Calu3 (cell line): ENCODE data around the gene GAA. TPM values are rescaled to one million over a fixed set of nuclear protein-coding genes. Genes with fewer than 3 reads are reported as not detected.

Experiments
- BruUV-seq: library from RNA; stranded (reverse); fragments of 400-500 nt; replicated peaks from 2 replicates; lab custom pipeline; 2021; lab: Mats Ljungman, UMichigan
- CTCF ChIA-PET: fragments of 300-600 bp; sonication (Branson Sonifier 250); formaldehyde crosslinking; loops from one replicate; lab custom pipeline; 2022; ENCODE audit warnings: antibody characterized with exemption; lab: Charles Lee
- DNase-seq: peaks from one replicate; pipeline ENCODE4 v3.0.0; 2022
- H3K27ac Mint-ChIP-seq: one replicate; pipeline ENCODE4 v1.8.0; 2022; ENCODE audit warnings: mixed read lengths; ENCODE audit not compliant: unreplicated experiment
- H3K27me3 Mint-ChIP-seq: one replicate; pipeline ENCODE4 v1.8.0; 2022; ENCODE audit warnings: mixed read lengths; ENCODE audit not compliant: unreplicated experiment
- H3K36me3 Mint-ChIP-seq: one replicate; pipeline ENCODE4 v1.8.0; 2022; ENCODE audit warnings: mild to moderate bottlenecking, moderate library complexity, mixed read lengths; ENCODE audit not compliant: insufficient read depth, unreplicated experiment
- H3K4me1 Mint-ChIP-seq: one replicate; pipeline ENCODE4 v1.8.0; 2022; ENCODE audit warnings: mild to moderate bottlenecking, low read depth, mixed read lengths; ENCODE audit not compliant: unreplicated experiment
- H3K4me3 Mint-ChIP-seq: one replicate; pipeline ENCODE4 v1.8.0; 2022; ENCODE audit warnings: mild to moderate bottlenecking, low read depth, moderate library complexity, mixed read lengths; ENCODE audit not compliant: unreplicated experiment
- H3K9me3 Mint-ChIP-seq: one replicate; pipeline ENCODE4 v1.8.0; 2022; ENCODE audit warnings: low read depth, mixed read lengths; ENCODE audit not compliant: unreplicated experiment
- intact Hi-C: fragments of 100-400 bp; cut with micrococcal nuclease; formaldehyde crosslinking; loops from one replicate; pipeline ENCODE4 v1.10.0; 2022; ENCODE audit not compliant: unreplicated experiment
- total RNA-seq: library from RNA; stranded (reverse); gene quantifications from 2 replicates; pipeline ENCODE4 v1.2.3, GENCODE V29; 2022
- TF ChIP-seq, protein P1 (sequence below): fragments of 200-600 bp; IDR thresholded peaks from one replicate; pipeline ENCODE4 v1.8.0; 2022; ENCODE audit warnings: antibody characterized with exemption; ENCODE audit not compliant: unreplicated experiment

Gene GAA
- total RNA-seq, 1 experiment from 2014 or later, result 73.1 TPM

DNA sequence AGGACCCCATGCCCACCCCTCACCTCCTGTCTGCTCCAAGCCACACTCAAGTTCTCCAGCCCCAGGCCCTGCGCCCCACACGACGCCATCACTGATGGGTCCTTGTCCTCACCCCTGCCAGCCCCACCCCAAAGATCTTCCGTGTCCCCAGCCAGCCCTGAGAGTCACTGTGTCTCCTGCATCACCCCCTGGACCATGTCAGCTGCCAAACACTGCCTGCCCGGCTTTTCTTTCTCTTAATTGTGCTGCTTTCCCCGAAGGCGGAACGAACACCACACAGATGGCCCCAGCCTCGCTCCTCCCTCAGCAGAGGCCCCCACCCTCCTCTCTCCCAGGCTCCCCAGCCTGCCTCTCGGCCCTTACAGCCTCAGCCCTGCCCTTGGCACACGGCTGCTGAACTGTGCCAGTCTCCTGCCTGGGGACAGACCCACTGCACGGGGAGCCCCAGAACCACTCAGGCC, 4.8 kb upstream of the GAA start:
- TF ChIP-seq, protein P1, sequence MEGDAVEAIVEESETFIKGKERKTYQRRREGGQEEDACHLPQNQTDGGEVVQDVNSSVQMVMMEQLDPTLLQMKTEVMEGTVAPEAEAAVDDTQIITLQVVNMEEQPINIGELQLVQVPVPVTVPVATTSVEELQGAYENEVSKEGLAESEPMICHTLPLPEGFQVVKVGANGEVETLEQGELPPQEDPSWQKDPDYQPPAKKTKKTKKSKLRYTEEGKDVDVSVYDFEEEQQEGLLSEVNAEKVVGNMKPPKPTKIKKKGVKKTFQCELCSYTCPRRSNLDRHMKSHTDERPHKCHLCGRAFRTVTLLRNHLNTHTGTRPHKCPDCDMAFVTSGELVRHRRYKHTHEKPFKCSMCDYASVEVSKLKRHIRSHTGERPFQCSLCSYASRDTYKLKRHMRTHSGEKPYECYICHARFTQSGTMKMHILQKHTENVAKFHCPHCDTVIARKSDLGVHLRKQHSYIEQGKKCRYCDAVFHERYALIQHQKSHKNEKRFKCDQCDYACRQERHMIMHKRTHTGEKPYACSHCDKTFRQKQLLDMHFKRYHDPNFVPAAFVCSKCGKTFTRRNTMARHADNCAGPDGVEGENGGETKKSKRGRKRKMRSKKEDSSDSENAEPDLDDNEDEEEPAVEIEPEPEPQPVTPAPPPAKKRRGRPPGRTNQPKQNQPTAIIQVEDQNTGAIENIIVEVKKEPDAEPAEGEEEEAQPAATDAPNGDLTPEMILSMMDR, result no peak

DNA sequence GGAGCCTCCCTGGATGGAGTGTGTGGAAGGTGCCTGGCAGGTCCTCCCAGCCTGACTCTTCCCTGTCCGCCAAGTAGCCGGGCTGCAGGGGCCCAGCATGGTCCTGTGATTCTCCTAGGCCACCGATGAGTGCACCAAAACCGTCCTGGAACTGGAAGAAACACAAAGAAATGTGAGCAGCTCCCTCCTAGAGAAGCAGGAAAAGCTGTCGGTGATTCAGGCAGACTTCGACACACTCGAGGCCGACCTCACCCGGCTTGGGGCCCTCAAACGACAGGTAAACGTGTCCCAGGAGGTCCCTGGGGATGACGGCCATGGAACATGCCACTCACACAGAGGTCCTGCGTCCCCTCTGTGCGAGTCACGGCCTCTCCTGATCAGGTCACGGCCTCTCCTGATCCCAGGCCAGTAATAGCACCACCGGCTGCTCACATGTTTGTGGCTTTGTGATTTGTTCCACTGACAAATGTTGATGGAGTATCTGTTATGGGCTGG, 4.2 kb upstream of the GAA start:
- Mint-ChIP-seq H3K9me3 (no peaks in the 10 kb centered on the region), H3K27me3 (peaks cover 23% of the 10 kb centered on the region), H3K36me3 (peaks cover 13% of the 10 kb centered on the region), H3K4me1 (peaks cover 3% of the 10 kb centered on the region), H3K27ac (no peak overlapping the region), H3K4me3 (no peak overlapping the region)
- no peak for DNase-seq
- BruUV-seq, result no TSS peak
- intact Hi-C loops, result no loop called here
- TF ChIP-seq, protein P1, result no peak
- CTCF ChIA-PET, result no interaction called here

More for the DNA sequence above, 4.8 kb upstream of the GAA start:
- peaks cover 23% of the 10 kb centered on the region for H3K27me3 Mint-ChIP-seq
- H3K36me3 Mint-ChIP-seq, result peaks cover 7% of the 10 kb centered on the region
- H3K4me1 Mint-ChIP-seq, result no peaks in the 10 kb centered on the region
- DNase-seq, result no peak
- CTCF ChIA-PET, result no interaction called here
- no peak overlapping the region for H3K27ac Mint-ChIP-seq
- no TSS peak for BruUV-seq
- H3K9me3 Mint-ChIP-seq, result no peaks in the 10 kb centered on the region
- intact Hi-C loops, result no loop called here
- no peak overlapping the region for H3K4me3 Mint-ChIP-seq

DNA sequence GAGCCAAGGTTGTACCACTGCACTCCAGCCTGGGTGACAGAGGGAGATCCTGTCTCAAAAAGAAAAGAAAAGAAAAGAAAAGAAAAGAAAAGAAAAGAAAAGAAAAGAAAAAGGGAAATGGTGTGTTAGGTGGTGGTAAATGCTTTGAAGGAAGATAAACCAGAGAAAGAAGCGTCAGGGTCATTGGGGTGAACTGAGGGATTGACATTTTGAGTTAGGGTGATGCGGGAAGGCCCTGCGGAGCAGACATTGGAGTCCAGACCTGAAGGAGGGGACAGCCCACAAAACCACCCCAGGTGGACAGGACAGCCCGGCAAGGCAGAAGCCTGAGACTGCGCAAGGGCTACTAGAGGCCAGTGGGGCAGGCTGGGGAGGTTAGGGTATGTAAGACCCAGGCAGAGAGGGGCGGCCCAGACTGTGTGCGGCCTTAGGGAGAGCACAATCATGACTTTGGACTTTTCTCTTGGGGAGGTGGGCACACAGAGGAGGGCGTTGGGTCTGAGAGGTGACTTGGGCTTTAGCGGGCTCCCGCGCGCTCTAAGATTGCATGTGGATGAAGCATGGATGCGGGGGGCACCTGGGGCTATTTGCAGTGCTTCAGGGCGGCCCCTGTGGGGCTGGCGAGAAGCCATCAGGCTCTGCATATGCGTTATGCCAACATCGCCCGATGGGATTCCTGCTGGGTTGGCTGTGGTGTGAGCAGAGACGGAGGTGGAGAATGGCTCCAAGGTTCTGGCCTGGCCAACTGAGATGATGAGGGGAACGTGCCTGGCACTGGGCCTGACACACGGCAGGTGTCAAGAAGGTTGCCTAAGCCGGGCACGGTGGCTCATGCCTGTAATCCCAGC, 3.3 kb upstream of the GAA start:
- Mint-ChIP-seq H3K4me1 (peaks cover 12% of the 10 kb centered on the region), H3K4me3 (no peak overlapping the region), H3K36me3 (peaks cover 17% of the 10 kb centered on the region), H3K27ac (no peak overlapping the region), H3K27me3 (peaks cover 23% of the 10 kb centered on the region), H3K9me3 (no peaks in the 10 kb centered on the region)
- intact Hi-C loops, result no loop called here
- DNase-seq, result no peak
- no TSS peak for BruUV-seq
- TF ChIP-seq, protein P1, result no peak
- CTCF ChIA-PET, result no interaction called here

DNA sequence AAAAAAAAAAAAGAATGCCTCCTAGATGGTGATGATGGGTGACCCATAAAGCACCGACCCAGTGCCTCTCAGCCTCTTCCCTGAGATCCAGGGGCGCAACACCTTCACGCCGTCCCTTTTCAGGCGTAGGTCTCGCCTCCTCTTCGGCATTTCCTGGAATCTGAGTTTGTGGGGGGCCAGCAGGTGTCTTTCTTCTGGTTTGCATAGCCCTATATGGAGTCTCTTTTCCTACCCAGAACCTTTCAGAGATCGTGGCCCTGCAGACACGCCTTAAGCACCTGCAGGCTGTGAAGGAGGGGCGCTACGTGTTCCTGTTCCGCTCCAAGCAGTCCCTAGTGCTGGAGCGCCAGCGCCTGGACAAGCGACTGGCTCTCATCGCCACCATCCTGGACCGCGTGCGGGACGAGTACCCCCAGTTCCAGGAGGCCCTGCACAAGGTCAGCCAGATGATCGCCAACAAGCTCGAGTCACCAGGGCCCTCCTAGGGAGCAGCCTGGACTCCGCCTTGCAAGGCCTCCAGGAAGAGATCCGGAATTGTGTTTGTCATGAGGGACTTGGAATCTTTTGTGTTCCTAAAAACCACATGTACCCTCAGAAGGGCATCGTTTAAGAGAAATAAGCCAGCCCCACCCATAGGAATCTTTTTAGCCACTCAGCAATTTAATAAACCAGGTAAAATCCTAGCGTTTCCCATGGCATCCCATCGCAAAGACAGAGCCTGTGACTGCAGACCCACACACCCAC, 1.9 kb upstream of the GAA start:
- peaks cover 23% of the 10 kb centered on the region for H3K27me3 Mint-ChIP-seq
- TF ChIP-seq, protein P1, result no peak
- H3K27ac Mint-ChIP-seq, result no peak overlapping the region
- CTCF ChIA-PET, result interaction anchor here (0.6 kb wide), 1 partner anchor 100 kb away, joined by 4 read pairs; no protein-coding TSS in a partner anchor
- H3K36me3 Mint-ChIP-seq, result peaks cover 17% of the 10 kb centered on the region
- no peaks in the 10 kb centered on the region for H3K9me3 Mint-ChIP-seq
- H3K4me1 Mint-ChIP-seq, result peaks cover 13% of the 10 kb centered on the region
- intact Hi-C loops, result no loop called here
- DNase-seq, result no peak
- H3K4me3 Mint-ChIP-seq, result no peak overlapping the region
- BruUV-seq, result no TSS peak
